ENCODE results near the gene NGLY1.

The NGLY1 gene

GRCh38 chr3:25783661-25784512, 644 bp upstream of the NGLY1 start:
- DNase-seq (ENCODE audit: low spot score): peak; percentile 59

DNA sequence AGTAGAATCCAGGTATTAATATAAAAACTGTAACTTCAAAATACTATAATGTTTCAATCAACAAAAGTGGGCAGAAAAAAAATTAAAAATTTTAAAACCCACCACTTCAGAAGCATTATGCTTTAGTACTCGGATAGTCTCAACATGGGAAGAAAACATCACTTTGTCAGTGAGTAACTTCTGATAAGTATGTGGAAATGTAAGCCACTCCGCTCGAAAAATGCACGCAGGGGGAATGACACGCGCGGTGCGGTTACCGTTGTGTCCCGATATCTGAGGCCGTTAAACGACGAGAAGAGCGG, 656 bp downstream of the NGLY1 start:
- DNase-seq (ENCODE audit: low spot score): no peak

DNA sequence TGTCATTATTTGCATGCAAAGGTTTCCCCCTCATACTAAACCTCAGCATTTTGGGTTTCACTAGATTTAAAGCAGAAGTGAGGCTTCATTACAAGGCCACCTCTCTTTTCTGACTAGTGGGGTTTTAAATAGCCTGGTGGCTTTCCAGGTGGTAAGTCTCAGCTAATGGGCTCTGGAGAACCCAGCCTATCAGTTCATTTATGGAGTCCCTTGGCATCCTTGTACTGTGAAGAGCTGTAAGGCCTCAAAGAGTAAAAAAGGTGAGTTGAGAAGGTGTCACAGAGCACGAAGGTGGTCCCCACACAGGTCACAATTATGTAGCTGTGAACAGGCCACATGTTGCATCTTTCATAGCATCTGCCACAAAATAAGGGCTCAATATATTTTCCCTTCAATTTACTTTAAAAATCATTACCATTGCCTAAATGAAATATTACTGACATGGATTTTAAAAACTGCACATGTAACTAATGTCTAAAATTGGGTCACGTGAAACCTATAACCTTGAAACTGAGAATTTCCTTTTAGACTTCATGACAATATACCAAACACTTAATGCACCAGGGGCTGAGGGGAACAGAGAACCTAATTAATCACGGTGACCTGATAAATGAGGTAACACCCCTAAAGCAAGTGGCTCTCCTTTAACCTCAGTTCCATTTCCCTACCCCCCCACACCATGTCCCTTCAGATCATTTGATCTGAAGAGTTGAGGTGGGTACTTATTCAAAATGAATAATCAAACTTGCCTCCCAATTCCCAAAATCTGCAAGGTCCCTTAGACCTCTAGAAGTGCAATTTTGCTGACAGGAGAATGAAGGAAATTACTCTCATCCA, 1.3 kb downstream of the NGLY1 start:
- no peak for DNase-seq (ENCODE audit: low spot score)

GRCh38 chr3:25781145-25781757, 2.0 kb downstream of the NGLY1 start:
- no peak for DNase-seq (ENCODE audit: low spot score)

- DNase-seq (ENCODE audit: low spot score): no peak
Observed at GRCh38 chr3:25780618-25781017, 2.6 kb downstream of the NGLY1 start.

DNA sequence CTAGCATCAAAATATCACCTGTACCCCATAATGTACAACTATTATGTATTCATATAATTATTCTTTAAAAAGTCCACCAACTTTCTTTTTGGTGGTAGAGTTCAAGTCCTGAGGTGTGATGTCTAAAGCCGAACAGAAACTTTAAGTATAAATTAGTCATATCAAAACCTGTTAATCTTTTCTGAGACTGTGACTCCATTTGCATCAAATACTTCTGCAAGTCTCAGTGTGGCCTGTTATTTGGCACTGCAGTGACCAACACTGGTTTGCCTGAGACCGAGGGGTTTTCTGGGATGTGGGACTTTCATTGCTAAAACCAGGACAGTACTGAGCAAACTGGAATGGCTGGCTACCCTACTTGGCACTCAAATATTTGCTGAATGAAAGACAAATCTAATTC, 7.3 kb downstream of the NGLY1 start:
- DNase-seq (ENCODE audit: low spot score): no peak

DNA sequence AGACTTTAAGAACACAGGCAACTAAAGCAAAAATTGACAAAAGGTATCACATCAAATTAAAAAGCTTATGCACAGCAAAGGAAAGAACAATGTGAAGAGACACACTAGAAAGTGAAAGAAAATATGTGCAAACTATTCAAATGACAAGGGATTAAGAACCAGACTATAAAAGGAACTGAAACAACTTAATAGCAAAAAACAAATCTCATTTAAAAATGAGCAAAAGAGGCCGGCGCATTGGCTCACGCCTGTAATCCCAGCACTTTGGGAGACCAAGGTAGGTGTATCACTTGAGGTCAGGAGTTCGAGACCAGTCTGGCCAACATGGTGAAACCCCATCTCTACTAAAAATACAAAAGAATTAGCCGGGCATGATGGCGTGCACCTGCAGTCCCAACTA, 14.4 kb downstream of the NGLY1 start:
- no peak for DNase-seq (ENCODE audit: low spot score)

GRCh38 chr3:25751725-25752124, 31.5 kb downstream of the NGLY1 start:
- no peak for DNase-seq (ENCODE audit: low spot score)

GRCh38 chr3:25751048-25751447, 32.2 kb downstream of the NGLY1 start:
- no peak for DNase-seq (ENCODE audit: low spot score)

DNA sequence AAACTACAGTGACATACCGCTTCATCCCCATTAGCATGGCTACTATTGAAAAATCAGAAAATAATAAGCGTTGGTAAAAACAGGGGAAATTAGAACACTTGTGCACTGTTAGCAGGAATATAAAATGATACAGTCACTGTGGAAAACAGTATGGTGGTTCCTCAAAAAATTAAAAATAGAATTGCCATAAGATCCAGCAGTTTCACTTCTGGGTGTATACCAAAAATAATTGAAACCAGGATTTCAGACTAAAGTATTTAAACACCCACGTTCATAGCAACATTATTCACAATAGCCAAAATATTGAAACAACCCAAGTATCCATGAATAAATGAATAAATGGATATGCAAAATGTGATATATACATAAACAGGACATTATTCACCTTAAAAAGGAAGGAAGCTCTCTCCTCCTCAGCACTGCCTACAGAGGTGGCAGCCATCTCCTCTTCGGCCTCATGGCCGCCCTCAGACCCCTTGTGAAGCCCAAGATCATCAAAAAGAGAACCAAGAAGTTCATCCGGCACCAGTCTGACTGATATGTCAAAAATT, 34.1 kb downstream of the NGLY1 start:
- DNase-seq (ENCODE audit: low spot score): no peak

- DNase-seq (ENCODE audit: low spot score): no peak
Observed at GRCh38 chr3:25748189-25748588, 35.1 kb downstream of the NGLY1 start.

GRCh38 chr3:25747033-25747432, 36.2 kb downstream of the NGLY1 start:
- DNase-seq (ENCODE audit: low spot score): no peak

- DNase-seq (ENCODE audit: low spot score): no peak
Observed at GRCh38 chr3:25744470-25744869, 38.8 kb downstream of the NGLY1 start.

DNA sequence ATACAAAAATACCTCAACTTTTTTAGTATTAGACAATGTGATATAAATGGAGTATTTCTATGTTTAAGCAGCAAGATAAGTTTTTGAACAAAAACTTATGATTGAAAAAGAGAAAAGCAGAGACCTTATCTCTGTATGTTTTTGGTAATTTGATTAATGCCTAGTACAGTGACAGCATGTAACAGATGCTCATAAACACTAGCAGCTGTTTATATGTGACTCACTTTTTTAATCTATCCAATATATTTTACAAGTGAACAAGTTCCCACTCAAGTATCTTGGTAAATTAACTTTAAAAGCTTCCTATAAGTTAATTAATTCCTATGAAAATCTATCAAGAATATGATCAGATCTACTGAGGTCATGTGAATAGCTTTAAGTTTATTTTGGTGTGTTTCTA, 55.1 kb downstream of the NGLY1 start:
- no peak for DNase-seq (ENCODE audit: low spot score)

DNA sequence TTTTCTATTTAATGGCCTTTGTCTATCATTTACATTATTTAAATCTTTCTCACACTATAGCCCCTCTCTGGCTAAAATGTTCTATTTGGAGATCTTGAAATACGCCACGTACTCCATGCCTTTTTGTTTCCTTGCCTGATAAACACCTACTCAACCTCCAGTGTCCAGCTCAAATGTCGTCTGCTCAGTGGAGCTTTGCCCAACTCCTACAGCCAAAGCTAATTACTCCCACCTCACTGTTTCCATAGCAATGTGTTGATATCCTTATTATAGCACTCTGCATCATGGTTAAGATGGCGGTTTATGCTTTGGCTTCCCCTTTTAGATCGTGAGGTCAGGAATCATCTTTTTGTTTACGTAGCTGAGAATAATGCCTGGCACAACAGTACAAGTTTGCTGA, 55.9 kb downstream of the NGLY1 start:
- DNase-seq (ENCODE audit: low spot score): no peak

DNA sequence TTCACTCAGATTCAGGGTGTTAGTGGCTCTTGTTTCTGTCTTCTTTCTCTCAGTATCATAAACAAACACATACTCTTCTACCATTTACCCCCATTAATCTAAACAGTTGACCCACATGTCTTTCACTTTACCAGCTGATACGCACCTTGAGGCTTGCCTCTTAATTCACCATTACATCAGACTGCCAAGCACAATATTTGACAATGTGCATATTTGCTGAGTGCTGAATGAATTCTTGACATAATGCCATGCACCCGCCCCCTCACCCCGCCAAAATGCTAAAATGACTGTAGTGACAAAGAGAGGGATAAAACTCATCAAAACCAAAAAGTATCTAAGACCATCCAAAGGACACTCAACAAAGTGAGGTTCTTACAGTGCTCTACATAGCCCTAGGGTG, 57.4 kb downstream of the NGLY1 start:
- DNase-seq (ENCODE audit: low spot score): no peak

DNA sequence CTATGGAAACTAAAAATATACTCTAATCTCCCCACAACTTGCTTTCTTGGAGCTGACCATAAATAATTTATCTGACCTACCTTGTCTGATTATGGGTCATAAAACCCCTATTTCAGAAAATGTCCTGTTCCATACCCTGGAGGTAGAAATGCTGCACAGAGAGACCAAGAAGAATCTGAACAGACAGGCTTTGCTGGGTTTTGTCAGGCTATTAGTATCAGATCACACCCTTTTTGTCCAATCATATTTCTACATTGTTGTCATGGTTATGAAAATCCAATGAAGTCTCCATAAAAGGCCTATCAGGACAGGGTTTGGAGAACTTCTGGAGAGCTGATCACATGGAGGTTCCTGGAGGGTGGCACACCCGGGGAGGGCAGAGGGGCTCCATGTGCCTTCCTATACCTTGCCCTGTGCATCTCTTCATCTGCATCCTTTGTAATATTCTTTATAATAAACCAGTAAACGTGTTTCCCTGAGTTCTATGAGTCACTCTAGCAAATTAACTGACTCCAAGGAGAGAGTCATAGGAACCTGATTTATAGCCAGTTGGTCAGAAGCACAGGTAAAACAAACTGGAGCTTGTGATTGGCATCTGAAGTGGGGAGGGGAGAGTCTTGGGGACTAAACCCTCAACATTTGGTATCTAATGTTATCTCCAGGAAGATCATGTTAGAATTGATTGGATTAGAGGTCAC, 58.1 kb downstream of the NGLY1 start:
- DNase-seq (ENCODE audit: low spot score): no peak

DNA sequence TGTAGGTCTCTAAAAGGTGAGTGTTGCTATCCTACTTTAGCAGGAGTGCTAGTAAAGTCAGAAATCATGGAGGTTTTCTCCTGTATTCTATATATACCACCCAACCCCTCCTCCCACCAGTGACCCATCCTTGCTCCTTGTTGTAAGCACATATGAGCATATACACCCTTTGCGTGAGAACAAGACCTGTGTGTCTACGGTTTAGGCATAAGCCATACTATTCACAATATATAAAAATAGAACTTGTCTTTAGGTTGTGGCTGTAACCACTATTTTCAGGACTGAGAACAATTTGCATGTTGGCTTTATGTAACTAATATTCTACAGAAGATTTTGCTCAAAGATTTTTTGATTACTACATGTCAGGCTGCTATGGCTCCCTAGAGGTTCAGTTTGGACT, 59.4 kb downstream of the NGLY1 start:
- no peak for DNase-seq (ENCODE audit: low spot score)

- DNase-seq (ENCODE audit: low spot score): no peak
Observed at GRCh38 chr3:25719321-25719720, 63.9 kb downstream of the NGLY1 start.

DNA sequence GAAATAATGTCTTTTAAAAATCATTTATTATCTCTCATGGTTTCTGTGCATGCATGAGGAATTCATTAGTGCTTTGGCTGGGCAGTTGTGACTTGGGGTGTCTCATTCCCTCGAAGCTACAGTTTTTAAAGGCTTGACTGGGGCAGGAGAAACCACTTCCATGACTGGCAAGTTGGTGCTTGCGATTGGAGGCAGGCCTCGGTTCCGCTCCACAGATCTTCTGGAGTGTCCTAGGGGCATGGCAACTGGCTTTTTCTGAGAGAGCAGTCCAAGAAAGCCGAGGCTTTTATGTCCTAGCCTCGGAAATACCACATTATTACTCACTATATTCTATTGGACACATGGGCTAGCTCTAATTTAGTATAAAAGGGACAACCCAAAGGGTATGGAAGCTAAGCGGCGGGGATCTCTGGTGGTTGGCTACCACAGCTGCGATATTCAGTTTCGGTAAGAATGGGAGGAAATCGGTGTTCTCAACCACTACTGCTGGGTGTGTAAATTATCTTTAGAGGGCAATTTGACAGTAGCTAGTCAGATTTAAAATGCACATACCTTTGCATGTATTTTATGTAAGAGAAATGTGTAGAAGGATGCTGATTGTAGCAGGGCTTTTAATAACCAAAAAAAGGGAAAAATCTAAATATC, 69.8 kb downstream of the NGLY1 start:
- DNase-seq (ENCODE audit: low spot score): no peak

DNA sequence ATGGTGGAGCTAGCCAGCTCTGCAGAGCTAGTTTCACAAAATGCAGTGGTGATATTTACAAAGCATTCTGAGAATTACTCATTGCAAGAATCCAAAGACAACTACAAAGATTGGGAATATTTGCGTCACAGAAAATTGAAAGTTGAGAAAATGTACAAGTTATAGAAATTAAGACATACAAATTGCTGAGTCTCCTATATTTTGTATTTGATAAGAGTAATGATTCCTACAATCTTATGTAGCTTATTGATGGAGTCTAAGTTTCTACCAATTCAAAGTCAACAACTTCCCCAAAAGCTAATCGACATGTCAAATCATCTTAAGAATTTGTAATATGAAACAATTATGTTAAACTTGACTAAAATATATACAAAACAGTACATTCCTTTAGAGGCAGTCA, 72.2 kb downstream of the NGLY1 start:
- DNase-seq (ENCODE audit: low spot score): no peak

GRCh38 chr3:25708036-25708435, 75.2 kb downstream of the NGLY1 start:
- DNase-seq (ENCODE audit: low spot score): no peak

All from COLO829 (cell line).